Measurements from ENCODE around the gene ITPR3. TPM values are rescaled to one million over a fixed set of nuclear protein-coding genes. Genes with fewer than 3 reads are reported as not detected.

ITPR3 gene
- total RNA-seq, 6 donors from 2014 or later: 95.6 to 179 (median 137) TPM

GRCh38 chr6:33716379-33716778 is 95.3 kb downstream of the ITPR3 start:
- no peak for DNase-seq
- H3K36me3 ChIP-seq: no peaks in the 10 kb centered on the region
- 82 to 87% methylated on average over 7 of the region's 7 CpGs for WGBS, 2 donors
- no peak for ATAC-seq (ENCODE audit: low FRiP score in 2 of 2)
- H3K4me3 ChIP-seq: no peak overlapping the region
- H3K9me3 ChIP-seq: no peaks in the 10 kb centered on the region
- peaks cover 8 to 35% (median 26%) of the 10 kb centered on the region in 4 donors for H3K4me1 ChIP-seq
- no peak overlapping the region for H3K27ac ChIP-seq
- no peaks in the 10 kb centered on the region for H3K27me3 ChIP-seq
- TF ChIP-seq EP300 (IDR thresholded peaks at IDR 0.05): no peak

- WGBS, 2 donors: 63 to 70% methylated on average over 8 of the region's 8 CpGs
- no peak for TF ChIP-seq CTCF (IDR thresholded peaks at IDR 0.05)
- no peak for TF ChIP-seq POLR2AphosphoS5 (IDR thresholded peaks at IDR 0.05)
- TF ChIP-seq EP300 (IDR thresholded peaks at IDR 0.05): no peak
- TF ChIP-seq POLR2A (IDR thresholded peaks at IDR 0.05): no peak
- Histone ChIP-seq H3K9me3 (no peaks in the 10 kb centered on the region), H3K4me1 (peaks cover 8 to 35% (median 22%) of the 10 kb centered on the region in 4 donors), H3K36me3 (no peaks in the 10 kb centered on the region), H3K27me3 (no peaks in the 10 kb centered on the region), H3K4me3 (no peak overlapping the region), H3K27ac (peak overlapping the region in 2 of 4 donors; percentile 45 to 61)
- ATAC-seq (ENCODE audit: low FRiP score in 2 of 2) (no peak), DNase-seq (no peak)
These were observed 95.9 kb downstream of the ITPR3 start for GRCh38 chr6:33716890-33717632.

GRCh38 chr6:33717934-33718455 is 96.9 kb downstream of the ITPR3 start:
- H3K27ac ChIP-seq: peak overlapping the region; percentile 26 to 61 (median 40)
- no peaks in the 10 kb centered on the region for H3K36me3 ChIP-seq
- ATAC-seq (ENCODE audit: low FRiP score in 2 of 2): peak in 1 of 2 donors; percentile 28
- WGBS, 2 donors: 20 to 53% methylated on average over 6 of the region's 6 CpGs
- H3K4me3 ChIP-seq: no peak overlapping the region
- DNase-seq: no peak
- H3K4me1 ChIP-seq: peaks cover 8 to 35% (median 21%) of the 10 kb centered on the region in 4 donors
- H3K9me3 ChIP-seq: no peaks in the 10 kb centered on the region
- no peak for TF ChIP-seq POLR2AphosphoS5 (IDR thresholded peaks at IDR 0.05)
- no peaks in the 10 kb centered on the region for H3K27me3 ChIP-seq

DNA sequence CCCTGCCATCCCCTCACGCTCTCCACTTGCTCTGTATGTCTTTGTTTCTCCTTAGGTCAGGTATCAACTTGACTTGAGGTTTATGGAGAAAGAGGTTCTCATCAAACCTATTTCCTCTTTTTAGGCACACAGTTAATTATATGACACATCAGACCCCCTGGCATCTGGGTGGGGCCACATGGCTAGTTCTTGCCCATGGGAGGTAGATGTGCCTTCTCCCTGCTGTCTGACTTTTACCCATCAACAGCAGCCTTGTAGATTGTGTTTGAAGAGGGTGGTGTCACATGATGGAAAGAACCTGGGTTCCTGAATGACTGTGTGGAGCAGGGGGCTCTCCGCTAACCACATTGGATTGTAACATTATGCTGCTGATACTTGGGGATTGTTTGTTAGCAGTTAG is 97.6 kb downstream of the ITPR3 start:
- TF ChIP-seq POLR2AphosphoS5 (IDR thresholded peaks at IDR 0.05) (no peak), EP300 (IDR thresholded peaks at IDR 0.05) (no peak), POLR2A (IDR thresholded peaks at IDR 0.05) (no peak), CTCF (IDR thresholded peaks at IDR 0.05) (no peak)
- no peaks in the 10 kb centered on the region for H3K27me3 ChIP-seq
- no peak for ATAC-seq (ENCODE audit: low FRiP score in 2 of 2)
- H3K27ac ChIP-seq: peak overlapping the region; percentile 1 to 52 (median 38)
- H3K9me3 ChIP-seq: no peaks in the 10 kb centered on the region
- peaks cover 8 to 35% (median 22%) of the 10 kb centered on the region in 4 donors for H3K4me1 ChIP-seq
- no peak for DNase-seq
- WGBS, 2 donors: 94 to 100% methylated on average over 2 of the region's 2 CpGs
- no peaks in the 10 kb centered on the region for H3K36me3 ChIP-seq
- no peak overlapping the region for H3K4me3 ChIP-seq

DNA sequence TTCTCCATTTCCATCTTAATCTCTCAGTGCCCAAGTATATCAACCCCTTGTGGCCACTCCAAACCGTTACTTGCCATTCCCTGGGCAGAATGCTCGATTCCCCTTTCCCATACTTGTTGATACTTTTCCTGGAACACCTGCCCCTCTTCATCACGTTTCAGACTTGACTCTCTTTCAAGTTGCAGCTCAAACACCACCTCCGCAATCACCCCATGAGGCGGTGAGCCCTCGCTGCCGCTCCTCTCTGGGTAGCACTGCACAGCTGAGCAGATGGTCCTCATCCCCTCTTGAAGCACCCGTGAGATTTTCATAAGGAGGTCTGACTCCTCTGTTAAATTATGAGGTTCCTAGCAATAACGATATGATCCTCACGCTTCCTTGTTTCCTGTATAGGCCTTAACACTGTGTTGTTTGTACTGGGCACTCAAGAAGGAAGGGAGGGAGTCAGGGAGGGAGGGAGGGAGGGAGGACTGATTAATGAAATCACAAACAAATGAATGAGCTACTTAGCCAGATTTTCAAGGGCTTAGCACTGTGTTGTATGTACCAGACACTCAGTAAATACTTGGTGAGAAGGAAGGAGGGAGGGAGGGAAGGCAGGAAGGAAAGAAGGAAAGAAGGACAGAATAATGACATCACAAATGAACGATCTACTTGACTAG is 98.3 kb downstream of the ITPR3 start:
- no peak overlapping the region for H3K4me3 ChIP-seq
- ATAC-seq (ENCODE audit: low FRiP score in 2 of 2): peak in 1 of 2 donors; percentile 56
- no peaks in the 10 kb centered on the region for H3K27me3 ChIP-seq
- no peak for DNase-seq
- H3K4me1 ChIP-seq: peaks cover 8 to 35% (median 22%) of the 10 kb centered on the region in 4 donors
- no peaks in the 10 kb centered on the region for H3K9me3 ChIP-seq
- peak overlapping the region in 3 of 4 donors; percentile 1 to 52 (median 49) for H3K27ac ChIP-seq
- 43 to 58% methylated on average over 11 of the region's 11 CpGs for WGBS, 2 donors
- no peaks in the 10 kb centered on the region for H3K36me3 ChIP-seq
- no peak for TF ChIP-seq POLR2AphosphoS5 (IDR thresholded peaks at IDR 0.05)
- TF ChIP-seq EP300 (IDR thresholded peaks at IDR 0.05): no peak
- no peak for TF ChIP-seq POLR2A (IDR thresholded peaks at IDR 0.05)

GRCh38 chr6:33720998-33721397 is 99.9 kb downstream of the ITPR3 start:
- no peaks in the 10 kb centered on the region for H3K27me3 ChIP-seq
- H3K27ac ChIP-seq: no peak overlapping the region
- no peak overlapping the region for H3K4me3 ChIP-seq
- TF ChIP-seq CTCF (IDR thresholded peaks at IDR 0.05): no peak
- no peak for TF ChIP-seq POLR2A (IDR thresholded peaks at IDR 0.05)
- TF ChIP-seq POLR2AphosphoS5 (IDR thresholded peaks at IDR 0.05): no peak
- TF ChIP-seq EP300 (IDR thresholded peaks at IDR 0.05): no peak
- ATAC-seq (ENCODE audit: low FRiP score in 2 of 2) (no peak), DNase-seq (no peak)
- no peaks in the 10 kb centered on the region for H3K36me3 ChIP-seq
- WGBS, 2 donors: 58 to 76% methylated on average over 1 of the region's 1 CpG
- H3K4me1 ChIP-seq: peaks cover 8 to 35% (median 22%) of the 10 kb centered on the region in 4 donors
- H3K9me3 ChIP-seq: no peaks in the 10 kb centered on the region
